Transverse colon (tissue), 4 donors: ENCODE data around the gene FTCDNL1. TPM values are rescaled to one million over a fixed set of nuclear protein-coding genes. Genes with fewer than 3 reads are reported as not detected.

ENCODE experiments used
- DNase-seq: peaks from one replicate; pipeline ENCODE4 v3.0.0-alpha.2; 2019
- H3K27ac ChIP-seq, 4 donors: fragments of 200-600 bp; sonication (generic); 2 replicates each; pipeline ENCODE4 v1.5.1; 2016 to 2018; ENCODE audit warnings: inconsistent platforms in 4 of 4
- H3K27me3 ChIP-seq: fragments of 200-600 bp; sonication (generic); 2 replicates; pipeline ENCODE4 v1.5.1; 2017; ENCODE audit warnings: inconsistent platforms
- H3K36me3 ChIP-seq, 4 donors: fragments of 200-600 bp; sonication (generic); 2 replicates each; pipeline ENCODE4 v1.5.1; 2017 to 2019; ENCODE audit warnings: inconsistent platforms in 4 of 4
- H3K4me1 ChIP-seq, 4 donors: fragments of 200-600 bp; sonication (generic); 2 replicates each; pipeline ENCODE4 v1.5.1; 2017 to 2020; ENCODE audit warnings: inconsistent platforms in 4 of 4
- H3K4me3 ChIP-seq, 4 donors: fragments of 200-600 bp; sonication (generic); 1 replicate in 1 of 4; 2 replicates in 3 of 4; pipeline versions ENCODE4 v1.5.1 to v1.6.1; 2017 to 2019; ENCODE audit warnings: inconsistent platforms in 4 of 4
- H3K9me3 ChIP-seq, 2 donors: fragments of 200-600 bp; sonication (generic); 2 replicates each; pipeline ENCODE4 v1.5.1; 2017 to 2019; ENCODE audit warnings: inconsistent platforms in 2 of 2
- CTCF ChIP-seq, 5 experiments: fragments of 200-600 bp in 3 of 5; fragments of 450-650 bp in 2 of 5; sonication (generic) in 3 of 5; IDR thresholded peaks; 1 replicate in 2 of 5; 2 replicates in 3 of 5; pipeline ENCODE4 v1.5.1; 2016 to 2017; ENCODE audit warnings: antibody characterized with exemption in 5 of 5, inconsistent platforms in 3 of 5, mild to moderate bottlenecking in 2 of 5, moderate library complexity in 1 of 5
- EP300 ChIP-seq: sonication (generic); formaldehyde crosslinking; IDR thresholded peaks from one replicate; pipeline ENCODE4 v1.6.1; 2017; ENCODE audit warnings: antibody characterized with exemption, low read depth
- POLR2A ChIP-seq: fragments of 450-650 bp; IDR thresholded peaks from one replicate; pipeline ENCODE4 v1.6.1; 2016; ENCODE audit warnings: antibody characterized with exemption, mild to moderate bottlenecking, moderate library complexity
- POLR2AphosphoS5 ChIP-seq, 3 donors: sonication (generic); formaldehyde crosslinking; IDR thresholded peaks; one replicate each; pipeline ENCODE4 v1.6.1; 2016; ENCODE audit warnings: antibody characterized with exemption in 3 of 3
- WGBS, 2 donors: methylation state at CpG; one replicate each; pipeline ENCODE4 v1.1.5; 2018; ENCODE audit warnings: low coverage in 1 of 2; 5-methylcytosine and 5-hydroxymethylcytosine counted together
- in situ Hi-C, 4 donors: fragments of 200-750 bp; cut with MboI; loops; one replicate each; pipeline versions ENCODE4 v1.15.0 to v1.15.1; 2017; ENCODE audit warnings: low sequenced_read_pairs in 3 of 4, low pct_ligation_motif_present in 1 of 4, low pct_unique_long_range_greater_than_20kb in 1 of 4
- intact Hi-C: fragments of 100-400 bp; cut with DNase I; formaldehyde crosslinking; loops from one replicate; pipeline ENCODE4 v1.15.1; 2023; ENCODE audit warnings: low total_unique reads
- total RNA-seq, 4 donors: library from RNA; depleted of rRNA; stranded (reverse); fragments of >200 nt; gene quantifications; one replicate each; pipeline ENCODE4 v1.1.0, GENCODE V29; 2016

FTCDNL1 gene
- total RNA-seq, 4 donors from 2014 or later = 1.8 to 2.7 TPM; not detected in 2

- H3K27me3 ChIP-seq = no peaks in the 10 kb centered on the region
These were observed 112.1 kb downstream of the FTCDNL1 start for GRCh38 chr2:199738727-199739412.

GRCh38 chr2:199734651-199735050 lies 116.3 kb downstream of the FTCDNL1 start:
- DNase-seq = no peak
- TF ChIP-seq EP300 = no peak
- no peak for TF ChIP-seq POLR2AphosphoS5 (IDR thresholded peaks at IDR 0.05)
- TF ChIP-seq POLR2A = no peak
- TF ChIP-seq CTCF (IDR thresholded peaks at IDR 0.05) = no peak
- Histone ChIP-seq H3K9me3 (no peaks in the 10 kb centered on the region), H3K27me3 (no peaks in the 10 kb centered on the region), H3K4me1 (peaks cover 5 to 20% (median 17%) of the 10 kb centered on the region in 4 donors), H3K27ac (no peak overlapping the region), H3K4me3 (no peak overlapping the region), H3K36me3 (no peaks in the 10 kb centered on the region)
- 56 to 100% methylated on average over 1 of the region's 1 CpG for WGBS, 2 donors
- in situ Hi-C loops (loop anchor here in 3 of 4 donors (25.0 kb wide), 2 partner anchors 247 to 1422 kb away; no protein-coding TSS in a partner anchor), intact Hi-C loops (no loop called here)

More at GRCh38 chr2:199738727-199739412, 112.1 kb downstream of the FTCDNL1 start:
- Histone ChIP-seq H3K4me1 (peaks cover 6 to 26% (median 21%) of the 10 kb centered on the region in 4 donors), H3K27ac (peak overlapping the region; percentile 27 to 62 (median 57)), H3K9me3 (no peaks in the 10 kb centered on the region), H3K4me3 (no peak overlapping the region), H3K36me3 (no peaks in the 10 kb centered on the region)
- in situ Hi-C loops = loop anchor here in 3 of 4 donors (25.0 kb wide), 2 partner anchors 252 to 1427 kb away; no protein-coding TSS in a partner anchor
- TF ChIP-seq CTCF (IDR thresholded peaks at IDR 0.05) (no peak), POLR2A (no peak), EP300 (no peak), POLR2AphosphoS5 (IDR thresholded peaks at IDR 0.05) (peak in 1 of 3 donors; percentile 66)
- DNase-seq = no peak
- intact Hi-C loops = no loop called here
- 31 to 39% methylated on average over 5 to 7 of the region's 7 CpGs for WGBS, 2 donors

- 39 to 43% methylated on average over 2 of the region's 2 CpGs for WGBS, 2 donors
- no peaks in the 10 kb centered on the region for H3K27me3 ChIP-seq
- H3K9me3 ChIP-seq = no peaks in the 10 kb centered on the region
- intact Hi-C loops = no loop called here
- DNase-seq = no peak
- H3K4me1 ChIP-seq = peaks cover 0 to 14% (median 11%) of the 10 kb centered on the region in 4 donors
- no peaks in the 10 kb centered on the region for H3K36me3 ChIP-seq
- no peak overlapping the region for H3K4me3 ChIP-seq
- H3K27ac ChIP-seq = no peak overlapping the region
- TF ChIP-seq POLR2A = no peak
- TF ChIP-seq POLR2AphosphoS5 (IDR thresholded peaks at IDR 0.05) = no peak
- TF ChIP-seq EP300 = no peak
- TF ChIP-seq CTCF (IDR thresholded peaks at IDR 0.05) = no peak
- in situ Hi-C loops = loop anchor here in 3 of 4 donors (25.0 kb wide), 2 partner anchors 247 to 1422 kb away; no protein-coding TSS in a partner anchor
These were observed 117.0 kb downstream of the FTCDNL1 start for GRCh38 chr2:199734011-199734410.

DNA sequence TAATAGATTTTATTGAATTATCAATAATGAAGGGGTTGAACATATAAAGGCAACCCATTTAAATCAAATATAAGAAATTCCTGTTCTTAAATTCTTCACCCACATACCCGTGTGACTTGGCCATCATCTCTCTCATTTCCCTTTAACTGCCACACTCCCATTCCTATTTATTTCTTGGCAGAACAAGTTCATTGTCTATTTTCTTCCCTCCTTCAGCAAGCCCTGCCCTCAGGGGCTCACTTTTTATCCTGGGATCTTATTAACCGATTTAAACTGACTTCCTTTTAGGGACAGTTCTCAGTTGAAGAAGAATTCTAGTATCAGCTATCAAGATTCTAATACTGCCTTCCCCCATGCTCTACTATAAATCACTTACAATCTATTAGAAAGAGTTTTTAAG lies 123.2 kb downstream of the FTCDNL1 start:
- H3K9me3 ChIP-seq = no peaks in the 10 kb centered on the region
- in situ Hi-C loops (loop anchor here in 3 of 4 donors (25.0 kb wide), 2 partner anchors 240 to 1416 kb away; no protein-coding TSS in a partner anchor), intact Hi-C loops (no loop called here)
- 76 to 82% methylated on average over 2 of the region's 2 CpGs for WGBS, 2 donors
- H3K4me3 ChIP-seq = no peak overlapping the region
- no peaks in the 10 kb centered on the region for H3K27me3 ChIP-seq
- H3K4me1 ChIP-seq = no peaks in the 10 kb centered on the region
- no peak for DNase-seq
- no peak overlapping the region for H3K27ac ChIP-seq
- TF ChIP-seq CTCF (IDR thresholded peaks at IDR 0.05) (no peak), POLR2AphosphoS5 (IDR thresholded peaks at IDR 0.05) (no peak), EP300 (no peak), POLR2A (no peak)
- no peaks in the 10 kb centered on the region for H3K36me3 ChIP-seq
